IMR-90 (cell line): ENCODE data around the gene TMEM63B. TPM values are rescaled to one million over a fixed set of nuclear protein-coding genes. Genes with fewer than 3 reads are reported as not detected.
A peak's percentile ranks its signal among the peaks of the same experiment; 100 is the strongest.

Source experiments
- ATAC-seq: fragments of 200-7000 bp; cut with Tn5 transposase; 2 replicates; pipeline ENCODE4 v1.9.1; 2020; ENCODE audit warnings: low read depth, mild to moderate bottlenecking, moderate library complexity
- BruUV-seq: library from RNA; stranded (reverse); fragments of 400-500 nt; replicated peaks from 2 replicates; lab custom pipeline; 2021; lab: Mats Ljungman, UMichigan
- CTCF ChIA-PET: fragments of 300-600 bp; formaldehyde crosslinking; extraction: SDS; loops from one replicate; lab custom pipeline; 2021; ENCODE audit warnings: antibody characterized with exemption; lab: Yijun Ruan, JAX
- POLR2A ChIA-PET: fragments of 300-600 bp; sonication (Branson Sonifier 250); formaldehyde crosslinking; loops from one replicate; lab custom pipeline; 2022; ENCODE audit warnings: antibody characterized with exemption; ENCODE audit not compliant: unreplicated experiment; lab: Charles Lee
- DNase-seq: peaks from one replicate; pipeline ENCODE4 v3.0.0; 2013
- H2AFZ ChIP-seq: replicated peaks from 2 replicates; pipeline ENCODE3; 2013; ENCODE audit warnings: low read length, mild to moderate bottlenecking; ENCODE audit not compliant: poor library complexity
- H2AK5ac ChIP-seq: 2 replicates; pipeline ENCODE4 v1.6.1; 2013; ENCODE audit warnings: low read depth, low read length, inconsistent platforms
- H2AK9ac ChIP-seq: replicated peaks from 2 replicates; pipeline ENCODE3; 2013; ENCODE audit warnings: mild to moderate bottlenecking, low read depth, low read length, moderate library complexity; ENCODE audit not compliant: poor library complexity
- H2BK120ac ChIP-seq: 2 replicates; pipeline ENCODE4 v1.6.1; 2013; ENCODE audit warnings: low read depth, low read length, inconsistent platforms
- H2BK15ac ChIP-seq: 3 replicates; pipeline ENCODE4 v1.6.1; 2013; ENCODE audit warnings: low read depth, low read length, inconsistent platforms
- H2BK20ac ChIP-seq: 2 replicates; pipeline ENCODE4 v1.6.1; 2013; ENCODE audit warnings: low read depth, mild to moderate bottlenecking, inconsistent platforms, low read length, moderate library complexity
- H2BK5ac ChIP-seq: 2 replicates; pipeline ENCODE4 v1.6.1; 2013; ENCODE audit warnings: mild to moderate bottlenecking, low read depth, low read length, inconsistent platforms; ENCODE audit not compliant: poor library complexity, severe bottlenecking
- H3K14ac ChIP-seq: replicated peaks from 2 replicates; pipeline ENCODE4 v1.6.1; 2013; ENCODE audit warnings: low read depth, low read length, inconsistent platforms
- H3K18ac ChIP-seq: 2 replicates; pipeline ENCODE4 v1.6.1; 2013; ENCODE audit warnings: low read depth, low read length, control low read depth
- H3K23ac ChIP-seq: 2 replicates; pipeline ENCODE4 v1.6.1; 2013; ENCODE audit warnings: low read depth, low read length, inconsistent platforms
- H3K27ac ChIP-seq: 2 replicates; pipeline ENCODE4 v1.5.1; 2013; ENCODE audit warnings: mild to moderate bottlenecking, control low read depth, low read length; ENCODE audit not compliant: insufficient read depth
- H3K27me3 ChIP-seq: 2 replicates; pipeline ENCODE4 v1.6.1; 2013; ENCODE audit warnings: low read length; ENCODE audit not compliant: control insufficient read depth, insufficient read depth
- H3K36me3 ChIP-seq: 2 replicates; pipeline ENCODE4 v1.6.1; 2013; ENCODE audit warnings: low read length, mixed read lengths; ENCODE audit not compliant: control insufficient read depth, insufficient read depth
- H3K4ac ChIP-seq: 2 replicates; pipeline ENCODE4 v1.6.1; 2013; ENCODE audit warnings: low read depth, low read length, inconsistent platforms
- H3K4me1 ChIP-seq: 2 replicates; pipeline ENCODE4 v1.6.1; 2013; ENCODE audit warnings: low read length, mixed read lengths; ENCODE audit not compliant: control insufficient read depth, insufficient read depth
- H3K4me2 ChIP-seq: 2 replicates; pipeline ENCODE4 v1.6.1; 2013; ENCODE audit warnings: low read depth, mild to moderate bottlenecking, control low read depth, low read length, moderate library complexity
- H3K4me3 ChIP-seq: 2 replicates; pipeline ENCODE4 v1.5.1; 2013; ENCODE audit warnings: low read depth, mild to moderate bottlenecking, control low read depth, low read length, moderate library complexity; ENCODE audit not compliant: insufficient read depth
- H3K56ac ChIP-seq: 2 replicates; pipeline ENCODE4 v1.6.1; 2013; ENCODE audit warnings: low read length, inconsistent platforms; ENCODE audit not compliant: insufficient read depth; ENCODE audit errors: extremely low read depth
- H3K79me1 ChIP-seq, 2 experiments: 2 replicates each; pipeline ENCODE4 v1.6.1; 2013; ENCODE audit warnings: low read length in 2 of 2, inconsistent platforms in 1 of 2, low read depth in 1 of 2
- H3K9ac ChIP-seq: 2 replicates; pipeline ENCODE4 v1.6.1; 2013; ENCODE audit warnings: low read depth, low read length, control low read depth
- H3K9me1 ChIP-seq: 2 replicates; pipeline ENCODE4 v1.6.1; 2013; ENCODE audit warnings: low read length, inconsistent platforms; ENCODE audit not compliant: insufficient read depth
- H3K9me3 ChIP-seq: 2 replicates; pipeline ENCODE4 v1.6.1; 2013; ENCODE audit warnings: low read length; ENCODE audit not compliant: control insufficient read depth, insufficient read depth
- H4K20me1 ChIP-seq: 2 replicates; pipeline ENCODE4 v1.6.1; 2013; ENCODE audit warnings: low read length, inconsistent platforms; ENCODE audit not compliant: insufficient read depth
- H4K5ac ChIP-seq: 2 replicates; pipeline ENCODE4 v1.6.1; 2013; ENCODE audit warnings: mild to moderate bottlenecking, low read depth, low read length, control low read depth
- H4K8ac ChIP-seq, 2 experiments: 2 replicates each; pipeline ENCODE4 v1.6.1; 2013; ENCODE audit warnings: low read depth in 2 of 2, low read length in 2 of 2, control low read depth in 1 of 2, inconsistent platforms in 1 of 2
- H4K91ac ChIP-seq: 2 replicates; pipeline ENCODE4 v1.6.1; 2013; ENCODE audit warnings: low read depth, low read length, inconsistent platforms; ENCODE audit not compliant: insufficient read depth
- CEBPB ChIP-seq: IDR thresholded peaks from 2 replicates; pipeline ENCODE4 v1.6.1; 2012; ENCODE audit warnings: low read depth, low read length, improper control_type of control experiment
- FOS ChIP-seq: fragments of 150-350 bp; IDR thresholded peaks from 2 replicates; pipeline ENCODE4 v1.6.1; 2016; ENCODE audit warnings: low read depth, low read length
- MAFK ChIP-seq: IDR thresholded peaks from 2 replicates; pipeline ENCODE4 v1.6.1; 2012; ENCODE audit warnings: low read depth, low read length, improper control_type of control experiment
- MAZ ChIP-seq: IDR thresholded peaks from 2 replicates; pipeline ENCODE4 v1.6.1; 2012; ENCODE audit warnings: low read depth, mild to moderate bottlenecking, low read length, improper control_type of control experiment, moderate library complexity, borderline replicate concordance
- MXI1 ChIP-seq: IDR thresholded peaks from 2 replicates; pipeline ENCODE4 v1.6.1; 2012; ENCODE audit warnings: low read depth, mild to moderate bottlenecking, low read length, moderate library complexity, borderline replicate concordance
- NFE2L2 ChIP-seq: fragments of 150-350 bp; IDR thresholded peaks from 2 replicates; pipeline ENCODE4 v1.6.1; 2016; ENCODE audit warnings: low read depth, mild to moderate bottlenecking, low read length
- POLR2A ChIP-seq: IDR thresholded peaks from 2 replicates; pipeline ENCODE4 v1.6.1; 2012; ENCODE audit warnings: mild to moderate bottlenecking, low read depth, low read length
- RAD21 ChIP-seq: IDR thresholded peaks from 2 replicates; pipeline ENCODE4 v1.6.1; 2012; ENCODE audit warnings: low read length, improper control_type of control experiment
- RCOR1 ChIP-seq: IDR thresholded peaks from 2 replicates; pipeline ENCODE4 v1.6.1; 2012; ENCODE audit warnings: mild to moderate bottlenecking, low read length, improper control_type of control experiment; ENCODE audit not compliant: insufficient replicate concordance
- RFX5 ChIP-seq: IDR thresholded peaks from 2 replicates; pipeline ENCODE4 v1.8.0; 2012; ENCODE audit warnings: low read depth, mild to moderate bottlenecking, low read length, moderate library complexity
- USF2 ChIP-seq: fragments of 150-350 bp; IDR thresholded peaks from 2 replicates; pipeline ENCODE4 v1.6.1; 2017; ENCODE audit warnings: mild to moderate bottlenecking, antibody characterized with exemption, low read length, low read depth
- WGBS, 2 experiments: methylation state at CpG; one replicate each; pipeline versions ENCODE4 v1.1.5 to v1.1.7; 2013; ENCODE audit warnings: missing lambda C conversion rate in 2 of 2; ENCODE audit not compliant: insufficient read length in 1 of 2; ENCODE audit errors: extremely low coverage in 2 of 2; 5-methylcytosine and 5-hydroxymethylcytosine counted together
- dilution Hi-C: fragments of 300-500 bp; cut with HindIII; formaldehyde crosslinking; loops from one replicate; pipeline ENCODE4 v1.14.3; 2018; ENCODE audit warnings: low sequenced_read_pairs; ENCODE audit not compliant: unreplicated experiment
- in situ Hi-C: fragments of 300-500 bp; cut with MboI; formaldehyde crosslinking; loops from 3 replicates; pipeline ENCODE4 v1.14.3; 2019; ENCODE audit warnings: low sequenced_read_pairs, inconsistent platforms, mixed read lengths
- intact Hi-C: fragments of 100-400 bp; cut with micrococcal nuclease; formaldehyde crosslinking; loops from 2 replicates; pipeline ENCODE4 v1.10.0; 2022
- polyA plus RNA-seq, 3 experiments: library from polyadenylated mRNA; depleted of rRNA; stranded (reverse); fragments of >200 nt; gene quantifications; 2 replicates each; pipeline ENCODE4 v1.2.3, GENCODE V29; 2012; ENCODE audit warnings: low replicate concordance in 1 of 3
- total RNA-seq: library from RNA; depleted of rRNA; stranded (reverse); fragments of >200 nt; gene quantifications from 2 replicates; pipeline ENCODE4 v1.2.3, GENCODE V29; 2012
- TF ChIP-seq, protein P1 (sequence below): conservative IDR thresholded peaks from 2 replicates; pipeline ENCODE4 v1.5.1; 2012; ENCODE audit warnings: mild to moderate bottlenecking, low read depth, low read length, improper control_type of control experiment

The TMEM63B gene
- total and polyA plus RNA-seq, 2 of the 4 experiments (the other 2 are of a cell fraction): 12.2 to 42.6 TPM

- DNase-seq: no peak
- ChIA-PET CTCF (interaction anchor here (1.6 kb wide), 1 partner anchor 11 kb away, joined by 3 read pairs; no protein-coding TSS in a partner anchor), POLR2A (no interaction called here)
- 81% methylated on average over 3 of the region's 11 CpGs; no CpG with 5 or more reads in 1 of the 2 experiments for WGBS, 2 experiments
- no peak overlapping the region for H4K91ac ChIP-seq
- no peaks in the 10 kb centered on the region for H3K9me1 ChIP-seq
- H3K4ac ChIP-seq: no peak overlapping the region
- dilution Hi-C loops (no loop called here), intact Hi-C loops (no loop called here), in situ Hi-C loops (no loop called here)
- no peak overlapping the region for H3K4me2 ChIP-seq
- no TSS peak for BruUV-seq
- H3K18ac ChIP-seq: no peak overlapping the region
- H3K4me1 ChIP-seq: no peaks in the 10 kb centered on the region
- no peak overlapping the region for H2BK120ac ChIP-seq
- no peak overlapping the region for H3K27ac ChIP-seq
- H2AK9ac ChIP-seq: peak overlapping the region; percentile 28
- H3K4me3 ChIP-seq: no peak overlapping the region
- H3K56ac ChIP-seq: no peak overlapping the region
- H2BK5ac ChIP-seq: no peak overlapping the region
- no peak overlapping the region for H2BK15ac ChIP-seq
- no peak overlapping the region for H3K9ac ChIP-seq
- no peak overlapping the region for H2AFZ ChIP-seq
- ATAC-seq: no peak
- H3K9me3 ChIP-seq: no peaks in the 10 kb centered on the region
- H3K79me1 ChIP-seq: no peaks in the 10 kb centered on the region
- TF ChIP-seq RFX5 (no peak), POLR2A (no peak), RAD21 (no peak), MXI1 (no peak), FOS (no peak), CEBPB (no peak), MAFK (no peak), USF2 (no peak), NFE2L2 (no peak), RCOR1 (no peak), MAZ (no peak)
- TF ChIP-seq, protein P1, sequence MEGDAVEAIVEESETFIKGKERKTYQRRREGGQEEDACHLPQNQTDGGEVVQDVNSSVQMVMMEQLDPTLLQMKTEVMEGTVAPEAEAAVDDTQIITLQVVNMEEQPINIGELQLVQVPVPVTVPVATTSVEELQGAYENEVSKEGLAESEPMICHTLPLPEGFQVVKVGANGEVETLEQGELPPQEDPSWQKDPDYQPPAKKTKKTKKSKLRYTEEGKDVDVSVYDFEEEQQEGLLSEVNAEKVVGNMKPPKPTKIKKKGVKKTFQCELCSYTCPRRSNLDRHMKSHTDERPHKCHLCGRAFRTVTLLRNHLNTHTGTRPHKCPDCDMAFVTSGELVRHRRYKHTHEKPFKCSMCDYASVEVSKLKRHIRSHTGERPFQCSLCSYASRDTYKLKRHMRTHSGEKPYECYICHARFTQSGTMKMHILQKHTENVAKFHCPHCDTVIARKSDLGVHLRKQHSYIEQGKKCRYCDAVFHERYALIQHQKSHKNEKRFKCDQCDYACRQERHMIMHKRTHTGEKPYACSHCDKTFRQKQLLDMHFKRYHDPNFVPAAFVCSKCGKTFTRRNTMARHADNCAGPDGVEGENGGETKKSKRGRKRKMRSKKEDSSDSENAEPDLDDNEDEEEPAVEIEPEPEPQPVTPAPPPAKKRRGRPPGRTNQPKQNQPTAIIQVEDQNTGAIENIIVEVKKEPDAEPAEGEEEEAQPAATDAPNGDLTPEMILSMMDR: no peak
- no peaks in the 10 kb centered on the region for H3K36me3 ChIP-seq
- H4K20me1 ChIP-seq: no peaks in the 10 kb centered on the region
- H3K27me3 ChIP-seq: peaks cover 18% of the 10 kb centered on the region
- H4K8ac ChIP-seq: no peak overlapping the region
- no peak overlapping the region for H3K23ac ChIP-seq
- no peak overlapping the region for H2AK5ac ChIP-seq
- H2BK20ac ChIP-seq: no peak overlapping the region
- no peak overlapping the region for H4K5ac ChIP-seq
- no peak overlapping the region for H3K14ac ChIP-seq
Observed at GRCh38 chr6:44202972-44203750, 75.8 kb downstream of the TMEM63B start.
